Measurements from ENCODE around the gene SORCS1.

DNA sequence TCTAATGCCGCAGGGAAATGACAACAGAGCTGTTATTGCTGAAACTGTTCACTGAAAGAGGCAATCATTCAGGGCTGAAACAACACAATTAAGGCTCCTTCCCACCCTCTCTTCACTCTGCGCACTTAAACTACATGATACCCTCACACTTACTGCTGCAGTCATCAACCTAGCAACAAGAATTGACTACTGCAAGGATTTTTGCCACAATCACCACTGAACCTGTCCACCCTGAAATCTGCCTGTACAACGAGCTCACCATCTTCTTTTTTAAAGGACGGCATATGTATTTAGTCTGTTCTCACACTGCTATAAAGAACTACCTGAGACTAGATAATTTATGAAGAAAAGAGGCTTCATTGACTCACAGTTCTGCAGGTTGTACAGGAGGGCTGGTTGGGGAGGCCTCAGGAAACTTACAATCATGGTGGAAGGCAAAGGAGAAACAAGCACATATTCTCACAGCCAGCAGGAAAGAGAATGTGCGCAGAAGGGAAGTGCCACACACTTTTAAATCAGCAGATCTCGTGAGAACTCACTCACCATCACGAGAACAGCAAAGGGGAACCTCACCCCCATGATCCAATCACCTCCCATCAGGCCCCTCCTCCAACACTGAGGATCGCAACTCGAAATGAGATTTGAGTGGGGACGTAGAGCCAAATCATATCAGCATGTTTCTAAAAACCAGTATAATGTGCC is 131.7 kb downstream of the SORCS1 start:
- no peak for TF ChIP-seq FOXK2 (IDR thresholded peaks at IDR 0.05)
- TF ChIP-seq HDGF (IDR thresholded peaks at IDR 0.05; ENCODE audit: borderline replicate concordance): no peak
- no peak for TF ChIP-seq ZNF384 (IDR thresholded peaks at IDR 0.05)
- TF ChIP-seq SUZ12 (IDR thresholded peaks at IDR 0.05): no peak
- no peak for TF ChIP-seq ELF4 (IDR thresholded peaks at IDR 0.05)
- no peak for TF ChIP-seq ARNT (IDR thresholded peaks at IDR 0.05)
- TF ChIP-seq SP1 (IDR thresholded peaks at IDR 0.05): no peak
- TF ChIP-seq CTBP1 (IDR thresholded peaks at IDR 0.05; ENCODE audit: borderline replicate concordance): no peak; the same call in 1 of the 2 replicates
- no peak for TF ChIP-seq TARDBP (IDR thresholded peaks at IDR 0.05)
- TF ChIP-seq NFRKB (IDR thresholded peaks at IDR 0.05): no peak
- TF ChIP-seq LEF1 (IDR thresholded peaks at IDR 0.05; ENCODE audit: borderline replicate concordance): no peak

Measured in HEK293T (cell line).